GM21381 (cell line): ENCODE measurements around the gene XYLB.
"Not testable (repeated sequence)": the region's sequence is repeated elsewhere in the genome, so short reads cannot be mapped to it uniquely, and the experiment has no call there.

Source experiments
- ATAC-seq: cut with Tn5 transposase; IDR thresholded peaks from one replicate; pipeline ENCODE4 v1.9.1; 2021; ENCODE audit warnings: mild to moderate bottlenecking, moderate library complexity; ENCODE audit not compliant: unreplicated experiment

XYLB gene

DNA sequence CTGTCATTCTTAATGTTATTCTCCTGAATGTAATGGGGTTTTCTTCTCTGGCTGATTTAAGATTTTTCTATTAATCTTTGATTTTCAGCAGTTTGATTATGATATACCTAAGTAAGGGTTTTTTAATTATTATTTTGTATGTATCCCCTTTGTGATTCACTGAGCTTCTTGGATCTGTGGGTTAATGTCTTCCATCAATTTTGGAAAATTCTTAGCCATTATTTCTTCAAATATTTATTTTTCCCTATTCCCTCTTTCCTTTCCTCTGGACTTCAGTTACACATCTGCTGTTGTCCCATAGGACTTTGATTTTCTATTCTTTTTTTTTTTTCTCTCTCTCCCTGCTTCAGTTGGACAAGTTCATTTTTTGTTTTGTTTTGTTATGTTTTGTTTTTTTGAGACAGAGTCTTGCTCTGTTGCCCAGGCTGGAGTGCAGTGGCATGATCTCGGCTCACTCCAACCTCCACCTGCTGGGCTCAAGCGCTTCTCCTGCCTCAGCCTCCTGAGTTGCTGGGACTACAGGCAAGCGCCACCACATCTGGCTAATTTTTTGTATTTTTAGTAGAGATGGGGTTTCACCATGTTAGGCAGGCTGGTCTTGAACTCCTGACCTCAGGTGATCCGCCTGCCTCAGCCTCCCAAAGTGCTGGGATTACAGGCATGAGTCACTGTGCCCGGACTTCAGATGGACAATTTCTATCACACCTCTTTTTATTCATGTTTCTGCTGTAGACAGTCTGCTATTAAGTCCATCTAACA, 40.6 kb downstream of the XYLB start:
- ATAC-seq, result no peak

DNA sequence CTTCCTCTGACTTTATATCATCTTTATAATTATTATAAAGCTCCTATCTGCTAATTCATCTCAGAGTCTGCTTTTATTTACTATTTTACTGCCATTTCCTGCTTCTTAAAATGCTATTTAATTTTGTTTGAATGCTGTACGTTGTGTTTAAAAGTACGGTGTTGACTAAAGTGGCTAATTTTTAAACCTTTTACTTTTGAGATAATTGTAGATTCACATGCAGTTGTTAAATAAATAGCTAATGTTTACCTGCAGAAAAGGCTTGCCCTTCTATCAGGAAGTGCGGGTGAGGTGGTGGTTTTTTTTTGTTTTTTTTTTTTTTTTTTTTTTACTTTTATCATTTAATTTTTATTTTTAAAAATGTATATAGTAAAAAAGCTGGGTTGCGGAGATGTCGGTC, 41.3 kb downstream of the XYLB start:
- ATAC-seq, result no peak

DNA sequence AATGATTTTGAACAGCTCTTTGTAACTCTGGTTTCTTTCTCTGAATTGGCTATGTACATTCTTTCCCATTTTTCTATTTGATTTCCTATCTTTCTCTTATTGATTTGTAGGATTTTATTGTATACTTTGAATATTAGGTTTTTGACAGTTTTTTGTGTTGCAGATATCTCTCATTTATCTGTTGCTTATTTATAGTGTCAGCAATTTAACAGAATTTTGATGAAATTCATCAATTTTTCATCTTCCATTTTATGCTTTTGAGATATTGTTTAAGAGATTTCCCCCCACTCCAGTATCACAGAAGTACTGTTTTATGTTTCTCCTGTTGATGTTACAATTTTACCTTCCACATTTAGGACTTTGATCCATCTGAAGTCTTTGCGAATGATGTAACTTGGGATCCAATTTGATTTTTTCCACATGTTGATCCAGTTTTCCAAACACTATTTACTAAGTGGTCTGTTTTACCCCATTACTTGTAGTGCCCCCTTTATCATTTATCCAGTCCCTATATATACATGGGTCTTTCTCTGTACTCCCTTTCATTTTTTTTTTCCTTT, 46.1 kb downstream of the XYLB start:
- ATAC-seq, result no peak

DNA sequence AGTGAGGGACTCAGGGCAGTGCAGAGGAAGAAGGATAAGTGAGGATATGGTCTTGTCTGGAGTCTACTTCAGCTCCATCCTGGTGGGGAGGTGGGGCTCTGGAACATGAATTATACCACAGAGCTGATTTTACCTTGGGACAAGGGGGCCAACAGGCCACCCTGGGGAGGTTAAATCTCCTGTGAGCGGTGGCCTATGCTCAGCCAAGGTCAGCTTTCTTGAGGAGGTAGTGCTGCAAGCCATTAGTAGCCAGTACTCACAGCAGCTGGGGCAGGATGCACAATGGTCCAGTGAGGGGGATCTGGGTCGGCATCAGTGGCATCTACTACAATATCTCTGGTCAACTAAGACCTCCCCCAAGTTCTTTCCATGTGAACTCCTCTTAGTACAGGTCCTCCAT, 49.7 kb downstream of the XYLB start:
- no peak for ATAC-seq

DNA sequence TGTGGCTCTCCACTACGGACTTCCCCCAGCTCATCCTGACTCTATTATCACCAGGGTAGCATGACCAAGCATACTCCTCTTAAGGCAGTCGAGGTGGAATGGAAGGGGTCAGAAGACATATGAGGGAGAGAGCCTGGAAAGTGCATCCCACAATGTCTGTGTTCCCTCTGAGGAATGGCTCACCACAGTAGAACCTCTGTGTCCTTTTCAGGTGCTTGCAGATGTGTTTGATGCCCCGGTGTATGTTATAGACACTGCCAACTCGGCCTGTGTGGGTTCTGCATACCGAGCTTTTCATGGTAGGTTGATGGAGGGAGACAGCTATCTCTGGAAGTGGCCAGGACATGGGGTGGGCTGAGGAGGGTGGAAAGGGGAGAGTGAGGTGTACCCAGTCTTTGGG, 50.3 kb downstream of the XYLB start:
- no peak for ATAC-seq

DNA sequence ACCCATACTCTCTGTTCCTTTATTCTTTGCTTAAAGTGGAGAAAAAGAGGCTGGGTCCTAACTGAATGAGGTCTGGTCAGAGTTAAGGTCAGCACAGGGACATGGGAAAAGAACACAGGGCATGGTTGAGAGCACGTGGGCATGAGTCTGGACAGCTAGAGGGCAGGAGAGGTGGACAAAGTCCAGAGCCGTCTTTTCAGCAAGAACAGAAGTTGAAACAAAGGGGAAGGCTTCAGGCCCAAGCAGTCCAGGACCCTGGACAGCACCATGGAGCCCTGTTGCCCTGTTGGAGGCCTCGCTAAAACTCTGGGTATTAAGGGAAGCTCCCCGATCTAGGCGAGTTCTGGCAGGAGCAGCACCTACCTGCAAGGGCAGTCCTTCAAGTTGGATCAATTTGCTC, 50.7 kb downstream of the XYLB start:
- no peak for ATAC-seq

DNA sequence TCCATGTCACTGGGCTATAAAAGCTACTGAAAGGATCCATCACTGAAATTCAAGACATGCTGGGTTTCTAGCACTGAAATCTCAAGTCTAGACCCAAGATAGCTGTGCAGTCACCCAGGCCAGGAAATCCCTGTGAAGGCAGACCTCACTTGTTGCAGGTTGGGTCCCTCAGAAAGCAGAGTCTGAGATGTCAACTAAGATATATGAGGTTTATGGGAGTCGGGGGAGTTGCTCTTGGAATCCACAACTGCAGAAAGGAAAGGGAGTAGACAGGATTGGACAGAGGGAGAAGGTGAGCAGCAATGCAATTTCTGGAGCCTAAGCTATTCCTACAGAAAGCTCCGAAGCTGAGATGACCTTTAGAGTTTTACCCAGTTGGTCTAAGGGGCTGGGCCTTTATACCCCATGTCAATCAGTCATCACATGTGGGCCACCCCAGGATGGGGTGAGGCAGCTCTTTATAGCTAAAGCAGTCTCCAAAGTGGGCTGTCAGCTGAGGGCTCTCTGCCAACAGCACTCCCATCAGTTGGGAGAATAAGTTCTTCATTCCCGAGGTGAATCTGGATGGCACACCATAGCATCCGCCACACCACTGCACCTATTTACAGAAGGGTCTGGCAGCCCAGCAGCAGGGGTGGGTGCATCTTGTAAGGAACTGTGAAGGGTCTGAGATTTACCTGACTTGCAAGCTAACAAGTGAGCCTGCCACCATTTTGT, 54.8 kb downstream of the XYLB start:
- no peak for ATAC-seq

DNA sequence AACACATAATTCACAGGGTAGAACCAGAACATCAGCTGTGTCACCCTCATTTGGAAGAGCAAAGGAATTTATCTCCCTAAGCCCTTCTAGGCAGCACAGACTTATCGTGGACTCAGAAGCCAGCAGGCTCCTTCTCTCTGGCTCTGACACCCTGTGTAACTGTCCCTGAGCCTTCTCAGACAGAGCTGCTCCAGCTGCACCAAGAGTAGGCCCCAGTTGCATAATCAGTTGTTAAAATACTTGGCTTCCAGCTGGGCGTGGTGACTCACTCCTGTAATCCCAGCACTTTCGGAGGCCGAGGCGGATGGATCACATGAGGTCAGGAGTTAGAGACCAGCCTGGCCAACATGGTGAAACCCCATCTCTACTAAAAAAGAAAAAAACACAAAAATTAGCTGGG, 57.7 kb downstream of the XYLB start:
- ATAC-seq, result no peak

DNA sequence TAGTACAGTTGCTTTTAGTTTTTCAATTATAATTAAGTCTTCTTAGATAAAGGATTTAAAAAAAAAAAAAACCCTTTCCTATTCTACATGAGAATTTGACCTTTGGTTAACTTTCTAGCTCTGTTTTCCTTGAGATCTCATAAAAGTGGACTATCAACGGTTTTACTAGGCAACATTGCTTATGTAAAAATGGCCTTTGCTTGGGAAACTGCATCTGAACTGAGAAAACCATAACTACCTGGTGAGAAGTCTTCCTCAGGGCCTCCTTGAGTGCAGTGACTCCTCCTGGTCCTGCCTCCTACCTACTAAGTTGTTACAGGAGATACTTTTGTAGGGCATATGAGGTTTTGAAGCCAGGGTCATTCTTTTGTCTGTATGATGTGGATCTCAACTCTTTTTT, 65.0 kb downstream of the XYLB start:
- no peak for ATAC-seq

DNA sequence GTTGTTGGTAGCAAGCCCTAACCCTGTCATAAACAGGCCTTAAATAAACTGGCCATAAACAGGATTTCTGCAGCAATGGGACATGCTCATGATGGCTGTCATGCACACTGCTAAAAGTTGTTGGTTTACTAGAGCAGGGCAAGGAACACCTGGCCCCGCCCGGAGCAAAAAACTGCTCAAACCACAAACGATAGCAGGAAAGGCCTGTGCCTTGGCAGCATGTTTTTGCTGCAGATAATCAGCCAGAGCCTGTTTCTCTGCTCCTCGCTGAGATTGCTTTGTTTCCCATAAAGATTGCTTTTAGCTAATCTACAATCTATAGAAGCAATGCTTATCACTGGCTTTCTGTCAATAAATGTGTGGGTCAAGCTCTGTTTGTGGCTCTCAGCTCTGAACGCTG, 74.2 kb downstream of the XYLB start:
- ATAC-seq, result not testable (repeated sequence)

DNA sequence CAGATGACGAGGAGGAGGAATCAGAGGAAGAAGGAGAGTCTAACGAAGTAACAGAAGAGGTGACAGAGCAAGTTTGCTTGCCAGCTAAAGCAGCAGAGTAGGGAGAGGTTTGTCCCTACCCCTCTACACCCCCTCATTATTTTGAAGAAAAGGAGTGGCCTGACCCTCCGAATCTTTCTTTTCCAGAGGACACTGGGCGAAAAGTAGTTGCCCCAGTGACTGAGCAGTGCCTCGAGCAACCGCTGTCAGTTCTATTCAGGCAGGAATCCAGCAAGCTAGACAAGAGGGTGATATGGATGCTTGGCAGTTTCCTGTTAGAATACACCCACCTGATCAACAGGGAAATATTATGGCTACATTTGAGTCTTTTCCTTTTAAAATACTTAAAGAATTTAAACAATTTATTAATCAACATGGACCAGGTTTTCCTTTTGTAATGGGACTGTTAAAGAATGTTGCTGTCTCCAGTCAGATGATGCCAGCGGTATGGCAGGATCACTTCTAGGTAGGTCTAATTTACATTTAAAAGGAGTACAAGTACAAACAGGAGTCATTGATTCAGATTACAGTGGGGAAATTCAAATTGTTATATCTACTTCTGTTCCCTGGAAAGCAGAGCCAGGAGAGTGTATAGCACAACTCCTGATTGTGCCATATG, 75.2 kb downstream of the XYLB start:
- no peak for ATAC-seq

DNA sequence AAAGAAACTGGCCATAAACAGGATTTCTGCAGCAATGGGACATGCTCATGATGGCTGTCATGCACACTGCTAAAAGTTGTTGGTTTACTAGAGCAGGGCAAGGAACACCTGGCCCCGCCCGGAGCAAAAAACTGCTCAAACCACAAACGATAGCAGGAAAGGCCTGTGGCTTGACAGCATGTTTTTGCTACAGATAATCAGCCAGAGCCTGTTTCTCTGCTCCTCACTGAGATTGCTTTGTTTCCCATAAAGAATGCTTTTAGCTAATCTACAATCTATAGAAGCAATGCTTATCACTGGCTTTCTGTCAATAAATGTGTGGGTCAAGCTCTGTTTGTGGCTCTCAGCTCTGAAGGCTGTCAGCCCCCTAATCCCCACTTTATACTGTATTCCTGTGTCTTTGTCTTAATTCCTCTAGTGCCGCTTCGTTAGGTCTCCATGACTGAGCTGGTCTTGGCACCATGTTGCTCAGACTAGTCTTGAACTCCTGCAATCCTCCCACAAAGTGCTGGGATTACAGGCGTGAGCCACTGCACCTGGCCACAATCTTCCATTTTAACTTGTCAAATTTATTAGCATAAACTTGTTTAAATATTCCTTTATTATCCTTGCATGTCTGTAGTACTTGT, 80.3 kb downstream of the XYLB start:
- ATAC-seq, result not testable (repeated sequence)

DNA sequence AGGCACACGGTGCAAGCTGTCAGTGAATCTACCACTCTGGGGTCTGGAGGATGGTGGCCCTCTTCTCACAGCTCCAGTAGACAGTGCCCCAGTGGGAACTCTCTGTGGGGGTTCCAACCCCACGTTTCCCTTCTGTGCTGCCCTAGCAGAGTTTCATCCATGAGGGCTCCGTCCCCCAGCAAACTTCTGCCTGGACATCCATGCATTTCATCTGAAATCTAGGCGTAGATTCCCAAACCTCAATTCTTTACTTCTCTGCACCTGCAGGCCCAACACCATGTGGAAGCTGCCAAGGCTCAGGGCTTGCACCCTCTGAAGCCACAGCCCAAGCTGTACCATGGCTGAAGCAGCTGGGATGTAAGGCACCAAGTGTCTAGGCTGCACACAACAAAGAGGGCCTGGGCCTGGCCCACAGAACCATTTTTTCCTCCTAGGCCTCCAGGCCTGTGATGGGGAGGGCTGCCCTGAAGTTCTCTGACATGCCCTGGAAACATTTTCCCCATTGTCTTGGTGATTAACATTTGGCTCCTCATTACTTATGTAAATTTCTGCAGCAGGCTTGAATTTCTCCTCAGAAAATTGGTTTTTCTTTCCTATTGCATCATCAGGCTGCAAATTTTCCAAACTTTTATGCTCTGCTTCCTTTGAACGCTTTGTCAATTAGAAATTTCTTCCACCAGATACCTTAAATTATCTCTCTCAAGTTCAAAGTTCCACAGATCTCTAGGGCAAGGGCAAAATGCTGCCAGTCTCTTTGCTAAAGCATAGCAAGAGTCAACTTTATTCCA, 86.5 kb downstream of the XYLB start:
- ATAC-seq, result not testable (repeated sequence)

DNA sequence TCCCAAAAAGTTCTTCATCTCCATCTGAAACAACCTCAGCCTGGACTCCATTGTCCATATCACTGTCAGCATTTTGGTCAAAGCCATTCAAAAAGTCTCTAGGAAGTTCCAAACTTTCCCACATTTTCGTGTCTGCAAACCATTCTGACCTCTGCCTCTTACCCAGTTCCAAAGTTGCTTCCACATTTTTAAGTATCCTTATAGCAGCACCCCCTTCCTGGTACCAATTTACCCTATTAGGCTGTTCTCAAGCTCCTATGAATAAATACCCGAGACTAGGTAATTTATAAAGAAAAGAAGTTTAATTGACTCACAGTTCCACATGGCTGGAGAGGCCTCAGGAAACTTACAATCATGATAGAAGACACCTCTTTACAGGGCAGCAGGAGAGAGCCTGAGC, 87.1 kb downstream of the XYLB start:
- ATAC-seq, result not testable (repeated sequence)

DNA sequence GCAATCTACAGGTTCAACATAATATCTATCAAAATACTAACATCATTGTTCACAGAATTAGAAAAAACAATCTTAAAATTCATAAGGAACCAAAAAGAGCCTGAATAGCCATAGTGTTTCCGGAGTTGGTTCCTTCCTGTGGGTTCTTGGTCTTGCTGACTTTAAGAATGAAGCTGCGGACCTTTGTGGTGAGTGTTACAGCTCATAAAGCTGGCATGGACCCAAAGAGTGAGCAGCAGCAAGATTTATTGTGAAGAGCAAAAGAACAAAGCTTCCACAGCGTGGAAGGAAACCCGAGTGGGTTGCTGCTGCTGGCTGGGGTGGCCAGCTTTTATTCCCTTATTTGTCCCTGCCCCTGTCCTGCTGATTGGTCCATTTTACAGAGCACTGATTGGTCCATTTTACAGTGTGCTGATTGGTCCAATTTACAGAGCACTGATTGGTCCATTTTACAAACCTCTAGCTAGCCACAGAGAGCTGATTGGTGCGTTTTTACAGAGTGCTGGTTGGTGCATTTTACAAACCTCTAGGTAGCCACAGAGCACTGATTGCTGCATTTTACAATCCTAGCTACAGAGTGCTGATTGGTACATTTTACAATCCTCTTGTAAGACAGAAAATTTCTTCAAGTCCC, 92.0 kb downstream of the XYLB start:
- ATAC-seq, result not testable (repeated sequence)

DNA sequence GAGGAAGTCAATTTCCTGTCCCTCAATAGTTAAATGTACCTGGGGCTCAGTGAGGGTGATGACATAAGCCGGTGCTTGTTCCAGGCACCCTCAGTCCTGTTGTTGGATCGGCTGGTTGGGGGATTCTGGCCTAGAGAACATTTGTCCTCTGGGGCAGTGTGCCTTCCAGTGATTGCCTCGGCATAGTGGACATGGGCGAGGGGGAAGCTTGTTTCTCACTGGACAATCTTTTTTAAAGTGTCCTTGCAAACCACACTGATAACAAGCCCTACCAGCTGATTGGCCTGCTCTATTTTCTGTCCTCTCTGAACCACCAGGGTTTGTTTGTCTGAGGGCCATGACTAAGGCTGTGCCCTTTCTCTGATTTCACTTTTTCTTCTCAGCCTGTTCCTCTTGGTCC, 96.6 kb downstream of the XYLB start:
- not testable (repeated sequence) for ATAC-seq

DNA sequence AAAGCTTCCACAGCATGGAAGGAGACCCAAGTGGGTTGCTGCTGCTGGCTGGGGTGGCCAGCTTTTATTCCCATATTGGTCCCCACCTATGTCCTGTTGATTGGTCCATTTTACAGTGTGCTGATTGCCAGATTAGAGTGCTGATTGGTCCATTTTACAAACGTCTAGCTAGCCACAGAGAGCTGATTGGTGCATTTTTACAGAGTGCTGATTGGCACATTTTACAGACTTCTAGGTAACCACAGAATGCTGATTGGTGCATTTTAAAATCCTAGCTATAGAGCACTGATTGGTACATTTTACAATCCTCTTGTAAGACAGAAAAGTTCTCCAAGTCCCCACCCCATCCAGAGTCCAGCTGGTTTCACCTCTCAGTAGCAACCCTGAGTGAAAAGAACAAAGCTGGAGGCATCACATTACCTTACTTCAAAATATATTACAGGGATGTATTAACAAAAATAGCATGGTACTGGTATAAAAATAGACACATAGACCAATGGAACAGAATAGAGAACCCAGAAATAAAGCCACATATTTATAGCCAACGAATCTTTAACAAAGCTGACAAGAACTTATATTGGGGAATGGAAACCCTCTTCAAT, 99.6 kb downstream of the XYLB start:
- ATAC-seq, result no peak

DNA sequence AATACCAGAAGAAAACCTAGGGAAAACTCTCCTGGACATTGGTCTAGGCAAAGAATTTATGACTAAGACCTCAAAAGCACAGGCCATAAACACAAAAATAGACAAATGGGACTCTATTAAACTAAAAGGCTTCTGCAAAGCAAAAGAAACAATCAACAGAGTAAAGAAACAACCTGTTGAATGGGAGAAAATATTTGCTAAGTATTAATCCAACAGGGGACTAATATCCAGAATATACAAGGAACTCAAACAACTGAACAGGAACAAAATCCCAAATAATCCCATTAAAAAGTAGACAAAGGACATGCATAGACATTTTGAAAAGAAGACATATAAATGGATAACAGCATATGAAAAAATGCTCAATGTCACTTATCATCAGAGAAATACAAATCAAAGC, 100.2 kb downstream of the XYLB start:
- ATAC-seq, result no peak

DNA sequence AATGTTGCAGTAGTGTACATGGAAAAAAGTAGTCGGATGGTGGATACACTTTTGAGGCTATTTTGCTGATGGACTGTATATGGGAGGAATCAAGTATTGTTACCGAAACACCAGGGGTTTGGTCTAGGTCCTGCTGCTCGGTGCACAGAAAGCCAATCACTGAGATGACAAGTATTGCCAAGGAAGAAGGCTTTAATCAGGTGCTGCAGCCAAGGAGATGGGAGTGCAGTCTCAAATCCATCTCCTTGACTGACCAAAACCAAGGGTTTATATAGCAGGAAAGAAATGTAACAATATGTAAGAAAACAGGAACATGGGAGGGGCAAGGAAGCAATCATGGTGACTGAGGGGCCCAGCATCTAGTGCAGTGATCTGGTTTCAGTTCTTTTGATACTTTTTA, 104.3 kb downstream of the XYLB start:
- ATAC-seq, result no peak
